Activated CD8-positive, alpha-beta memory T cell treated with anti-CD3 and anti-CD28 coated beads, Interleukin-2, amount 50 U/mL, for 24 hours (primary cell): Measurements from ENCODE around the gene RGPD6.
"Not testable (repeated sequence)": the region's sequence is repeated elsewhere in the genome, so short reads cannot be mapped to it uniquely, and the experiment has no call there.

ENCODE experiments used
- DNase-seq: peaks from one replicate; pipeline ENCODE4 v3.0.0-alpha.2; 2020; ENCODE audit errors: extremely low read depth

Gene RGPD6

GRCh38 chr2:110576763-110577416 is at the start of gene RGPD6:
TSS of gene RGPD6 (minus strand) at chr2:110577222. CDS start at chr2:110577024, 198 bp downstream.
- not testable (repeated sequence) for DNase-seq

GRCh38 chr2:110619326-110619939 is 42.4 kb upstream of the RGPD6 start:
- not testable (repeated sequence) for DNase-seq

DNA sequence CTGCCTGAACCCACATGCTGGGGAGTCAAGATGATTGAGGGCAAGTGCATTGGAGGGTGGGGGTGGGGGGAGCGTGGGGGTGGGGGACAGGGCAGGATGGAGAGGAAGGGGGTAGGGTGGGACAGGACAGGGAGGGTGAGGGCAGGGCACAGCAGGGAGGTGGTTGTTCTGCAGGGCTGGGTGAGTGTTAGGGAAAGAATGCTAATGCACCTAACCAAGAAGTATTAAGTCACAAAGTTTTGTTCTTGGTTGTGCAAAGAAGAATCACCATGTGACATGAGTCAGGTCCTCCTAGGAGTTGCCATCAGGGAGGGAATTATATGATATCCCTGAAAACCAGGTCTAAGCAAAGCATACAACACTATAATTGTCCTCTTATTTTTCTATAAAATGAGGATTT is 36.9 kb upstream of the RGPD6 start:
- DNase-seq: not testable (repeated sequence)

DNA sequence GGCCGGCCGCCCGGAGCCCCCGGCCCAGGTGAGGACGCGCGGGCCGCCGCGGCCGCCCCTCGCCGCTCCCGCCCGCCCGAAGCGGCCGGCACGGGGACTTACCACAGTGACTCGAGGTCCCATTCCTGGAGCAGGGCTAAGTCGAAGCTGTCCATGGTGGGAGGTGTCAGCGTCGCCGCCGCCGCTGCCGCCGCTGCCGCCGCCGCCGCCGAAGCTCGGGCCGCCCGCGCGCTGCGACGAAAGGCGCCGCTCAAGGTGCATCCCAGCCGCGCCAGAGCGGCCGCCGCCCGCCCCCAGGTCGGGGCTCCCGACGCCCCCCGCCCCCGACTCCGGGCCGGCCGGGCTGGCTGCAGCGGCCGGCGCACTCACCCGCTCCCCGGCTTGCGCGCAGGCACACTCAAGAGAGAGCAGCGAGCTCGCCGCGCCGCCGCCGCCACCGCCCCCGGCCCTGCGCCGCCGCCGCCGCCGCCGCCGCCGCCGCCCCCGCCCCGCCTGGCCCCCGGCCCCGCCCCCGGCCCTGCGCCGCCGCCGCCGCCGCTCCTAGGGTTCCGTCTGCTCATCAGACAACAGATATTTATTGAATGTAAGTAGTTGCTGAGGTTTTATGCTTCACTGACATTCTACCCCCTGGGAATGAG is 33.7 kb upstream of the RGPD6 start:
- not testable (repeated sequence) for DNase-seq

DNA sequence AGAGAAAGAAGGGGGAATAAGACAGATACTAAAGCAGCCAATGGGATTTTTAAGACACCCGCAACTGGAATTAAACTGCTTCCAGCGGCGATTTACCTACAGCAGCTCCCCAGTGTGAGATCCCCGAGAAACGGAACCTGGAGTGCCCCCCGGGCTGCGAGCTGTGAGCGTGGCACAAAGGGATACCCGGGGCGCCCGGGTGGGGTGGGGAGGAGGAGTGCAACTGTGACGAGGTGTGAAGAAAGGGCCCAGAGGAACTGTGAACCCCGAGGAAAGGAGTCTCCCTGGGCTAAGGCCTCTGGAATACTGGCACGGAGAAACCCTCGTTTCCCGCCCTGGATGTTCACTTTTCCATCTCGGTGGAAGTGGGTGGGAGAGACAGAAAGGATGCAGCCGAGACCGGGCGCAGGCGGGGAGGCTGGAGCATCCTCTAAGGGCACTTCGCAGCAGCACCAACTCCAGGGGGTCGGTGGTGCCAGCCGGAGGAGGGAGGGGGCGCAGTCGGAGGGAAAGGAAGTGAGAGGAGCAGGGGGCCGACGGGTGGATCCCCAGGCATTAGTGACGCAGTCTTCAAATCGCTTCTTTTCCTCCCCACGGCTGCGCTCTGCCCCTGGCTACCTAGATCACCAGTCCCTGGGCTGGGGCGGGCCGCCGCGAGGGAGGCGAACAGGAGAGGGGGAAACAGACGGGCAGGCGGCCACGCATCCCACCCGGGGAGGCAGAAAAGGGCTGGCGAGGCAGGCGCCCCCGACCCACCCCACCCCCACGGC is 33.0 kb upstream of the RGPD6 start:
- DNase-seq: not testable (repeated sequence)

GRCh38 chr2:110608788-110609502 is 31.9 kb upstream of the RGPD6 start:
- DNase-seq: not testable (repeated sequence)

- not testable (repeated sequence) for DNase-seq
Observed at GRCh38 chr2:110605057-110605456, 28.0 kb upstream of the RGPD6 start.

DNA sequence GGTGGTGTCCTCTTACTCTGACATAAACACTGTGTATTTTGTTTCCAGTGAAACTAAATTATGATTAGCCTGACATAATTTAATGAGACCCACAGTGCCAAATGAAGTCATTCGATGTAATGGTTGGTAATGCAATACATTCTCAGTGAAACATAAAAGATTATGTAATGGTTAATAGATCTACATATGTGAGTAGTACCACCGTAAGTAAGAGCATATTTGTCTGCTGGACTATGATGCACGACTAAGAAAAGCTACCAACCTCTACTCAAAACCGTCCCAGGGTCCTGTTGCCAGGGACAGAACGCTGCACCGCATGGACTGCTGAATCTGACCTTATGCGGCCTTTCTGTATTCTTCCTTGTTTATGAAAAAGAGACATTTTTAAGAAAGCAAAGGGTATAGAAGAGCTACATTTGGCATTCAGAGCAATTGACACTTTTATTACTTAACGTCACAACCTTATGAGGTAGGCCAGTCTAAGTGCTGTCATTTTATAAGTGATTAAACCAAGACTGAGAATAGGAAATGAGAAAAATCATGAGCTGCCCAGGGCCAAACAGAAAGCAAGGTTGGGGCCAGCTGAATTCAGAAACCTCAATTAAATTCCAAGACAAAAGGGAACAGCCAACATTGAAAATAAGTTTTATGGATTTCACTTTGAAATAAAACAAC is 27.0 kb upstream of the RGPD6 start:
- DNase-seq: not testable (repeated sequence)

DNA sequence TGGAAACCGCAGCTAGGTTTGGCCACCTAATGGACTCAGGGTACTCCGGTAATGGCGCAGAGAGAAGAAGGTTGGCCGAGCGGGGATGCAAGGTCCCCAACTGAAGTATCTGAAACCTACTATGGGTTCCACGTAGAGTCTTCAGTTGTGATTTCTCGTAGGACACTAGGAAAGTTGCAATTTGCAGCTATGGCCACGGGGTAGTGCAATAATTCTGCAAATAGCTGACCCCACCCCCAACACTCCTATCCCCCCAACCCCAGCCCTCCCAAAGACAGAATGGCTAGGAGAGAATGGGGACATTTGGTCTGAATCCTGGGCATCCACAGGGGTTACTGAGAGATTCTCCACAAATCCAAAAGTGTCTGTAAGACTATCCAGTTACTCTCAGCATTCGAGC is 25.1 kb upstream of the RGPD6 start:
- not testable (repeated sequence) for DNase-seq

GRCh38 chr2:110591973-110592372 is 15.0 kb upstream of the RGPD6 start:
- not testable (repeated sequence) for DNase-seq

DNA sequence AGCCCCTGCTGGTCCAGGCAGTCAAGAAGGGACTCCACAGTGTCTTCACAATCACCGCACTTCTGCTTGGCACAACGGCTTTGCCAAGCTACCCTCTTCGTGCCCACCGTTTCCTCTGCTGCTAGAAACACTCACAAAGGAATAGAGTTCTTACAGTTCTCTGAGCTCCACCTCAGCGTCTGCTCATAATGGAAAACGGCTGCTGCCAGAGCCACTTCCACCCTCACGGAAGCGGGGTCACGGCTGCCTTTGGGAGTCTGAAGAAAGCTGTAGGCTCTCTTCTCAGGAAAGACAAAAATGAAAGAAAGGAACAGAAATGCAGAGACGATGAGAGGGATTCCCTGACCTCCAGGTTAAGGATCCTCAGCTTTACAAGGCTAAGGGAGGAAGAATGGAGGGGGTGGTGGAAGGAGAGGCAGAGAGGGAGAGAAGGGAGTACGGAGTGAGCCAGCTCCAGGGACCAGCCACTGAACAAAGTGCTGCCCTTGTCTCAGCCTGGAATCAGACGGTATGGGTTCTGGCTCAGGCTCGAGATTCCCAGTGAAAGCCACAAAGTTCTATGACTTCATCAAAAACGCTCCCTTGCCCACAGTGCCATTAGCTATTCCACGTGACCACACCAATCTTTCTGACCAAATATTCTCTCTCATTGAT is 12.8 kb upstream of the RGPD6 start:
- not testable (repeated sequence) for DNase-seq

- not testable (repeated sequence) for DNase-seq
Observed at GRCh38 chr2:110588520-110588919, 11.5 kb upstream of the RGPD6 start.

GRCh38 chr2:110579216-110579965 is 2.4 kb upstream of the RGPD6 start:
- not testable (repeated sequence) for DNase-seq

- not testable (repeated sequence) for DNase-seq
Observed at GRCh38 chr2:110578429-110578828, 1.4 kb upstream of the RGPD6 start.

GRCh38 chr2:110499755-110500377 is 77.2 kb downstream of the RGPD6 start:
- not testable (repeated sequence) for DNase-seq

- DNase-seq: not testable (repeated sequence)
Observed at GRCh38 chr2:110496027-110496426, 81.0 kb downstream of the RGPD6 start.

GRCh38 chr2:110494488-110494887 is 82.5 kb downstream of the RGPD6 start:
- not testable (repeated sequence) for DNase-seq

DNA sequence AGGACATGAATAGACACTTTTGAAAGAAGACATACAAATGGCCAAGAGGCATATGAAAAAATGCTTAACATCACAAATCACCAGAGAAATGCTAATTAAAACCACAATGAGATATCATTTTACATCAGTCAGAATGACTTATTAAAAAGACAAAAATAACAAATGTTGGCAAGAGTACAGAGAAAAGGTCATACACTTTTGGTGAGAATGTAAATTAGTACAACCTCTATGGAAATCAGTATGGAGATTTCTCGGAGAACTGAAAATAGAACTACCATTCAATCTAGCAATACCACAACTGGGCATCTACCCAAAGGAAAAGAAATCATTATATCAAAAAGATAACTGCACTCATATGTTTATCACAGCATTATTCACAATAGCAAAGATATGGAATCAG is 88.0 kb downstream of the RGPD6 start:
- not testable (repeated sequence) for DNase-seq

- DNase-seq: not testable (repeated sequence)
Observed at GRCh38 chr2:110482697-110483096, 94.3 kb downstream of the RGPD6 start.
